HG02642 (cell line): ENCODE measurements around the gene AKAP13.

Experiments used
- ATAC-seq: cut with Tn5 transposase; IDR thresholded peaks from one replicate; pipeline ENCODE4 v1.9.1; 2021; ENCODE audit warnings: mild to moderate bottlenecking; ENCODE audit not compliant: unreplicated experiment, poor library complexity

Gene AKAP13

GRCh38 chr15:85609492-85609891 is 229.1 kb downstream of the AKAP13 start:
- ATAC-seq, result no peak

- ATAC-seq, result no peak
Observed at GRCh38 chr15:85611361-85611760, 231.0 kb downstream of the AKAP13 start.

GRCh38 chr15:85614059-85614458 is 233.7 kb downstream of the AKAP13 start:
- ATAC-seq, result no peak

- ATAC-seq, result peak; percentile 74
Observed at GRCh38 chr15:85615930-85616329, 235.5 kb downstream of the AKAP13 start.

GRCh38 chr15:85616549-85617110 is 236.2 kb downstream of the AKAP13 start:
- no peak for ATAC-seq

- ATAC-seq, result no peak
Observed at GRCh38 chr15:85618228-85618505, 237.8 kb downstream of the AKAP13 start.

GRCh38 chr15:85618956-85619491 is 238.6 kb downstream of the AKAP13 start:
- peak; percentile 44 for ATAC-seq

GRCh38 chr15:85619992-85620689 is 239.7 kb downstream of the AKAP13 start:
- ATAC-seq, result no peak

GRCh38 chr15:85620690-85621049 is 240.3 kb downstream of the AKAP13 start:
- ATAC-seq, result no peak

- no peak for ATAC-seq
Observed at GRCh38 chr15:85621094-85621493, 240.7 kb downstream of the AKAP13 start.

- ATAC-seq, result no peak
Observed at GRCh38 chr15:85622221-85622831, 241.9 kb downstream of the AKAP13 start.

GRCh38 chr15:85623315-85624049 is 243.1 kb downstream of the AKAP13 start:
- no peak for ATAC-seq

GRCh38 chr15:85624291-85624801 is 243.9 kb downstream of the AKAP13 start:
- ATAC-seq, result no peak

- peak; percentile 16 for ATAC-seq
Observed at GRCh38 chr15:85625166-85625830, 244.9 kb downstream of the AKAP13 start.

- peak; percentile 72 for ATAC-seq
Observed at GRCh38 chr15:85625856-85626255, 245.5 kb downstream of the AKAP13 start.

GRCh38 chr15:85627213-85627935 is 247.0 kb downstream of the AKAP13 start:
- no peak for ATAC-seq

GRCh38 chr15:85630311-85630710 is 249.9 kb downstream of the AKAP13 start:
- no peak for ATAC-seq

GRCh38 chr15:85631018-85631417 is 250.6 kb downstream of the AKAP13 start:
- ATAC-seq, result no peak

- ATAC-seq, result no peak
Observed at GRCh38 chr15:85632014-85632413, 251.6 kb downstream of the AKAP13 start.

- no peak for ATAC-seq
Observed at GRCh38 chr15:85633859-85634258, 253.5 kb downstream of the AKAP13 start.
